Stimulated activated CD8-positive, alpha-beta memory T cell treated with anti-CD3 and anti-CD28 coated beads, Interleukin-15, amount 100 ng/mL, for 48 hours (primary cell): Measurements from ENCODE around the gene HTATIP2.
"Not testable (repeated sequence)": the region's sequence is repeated elsewhere in the genome, so short reads cannot be mapped to it uniquely, and the experiment has no call there.

Experiments
- DNase-seq, 2 donors: peaks; one replicate each; pipeline ENCODE4 v3.0.0-alpha.2; 2020; ENCODE audit warnings: low read depth in 2 of 2

Gene HTATIP2

DNA sequence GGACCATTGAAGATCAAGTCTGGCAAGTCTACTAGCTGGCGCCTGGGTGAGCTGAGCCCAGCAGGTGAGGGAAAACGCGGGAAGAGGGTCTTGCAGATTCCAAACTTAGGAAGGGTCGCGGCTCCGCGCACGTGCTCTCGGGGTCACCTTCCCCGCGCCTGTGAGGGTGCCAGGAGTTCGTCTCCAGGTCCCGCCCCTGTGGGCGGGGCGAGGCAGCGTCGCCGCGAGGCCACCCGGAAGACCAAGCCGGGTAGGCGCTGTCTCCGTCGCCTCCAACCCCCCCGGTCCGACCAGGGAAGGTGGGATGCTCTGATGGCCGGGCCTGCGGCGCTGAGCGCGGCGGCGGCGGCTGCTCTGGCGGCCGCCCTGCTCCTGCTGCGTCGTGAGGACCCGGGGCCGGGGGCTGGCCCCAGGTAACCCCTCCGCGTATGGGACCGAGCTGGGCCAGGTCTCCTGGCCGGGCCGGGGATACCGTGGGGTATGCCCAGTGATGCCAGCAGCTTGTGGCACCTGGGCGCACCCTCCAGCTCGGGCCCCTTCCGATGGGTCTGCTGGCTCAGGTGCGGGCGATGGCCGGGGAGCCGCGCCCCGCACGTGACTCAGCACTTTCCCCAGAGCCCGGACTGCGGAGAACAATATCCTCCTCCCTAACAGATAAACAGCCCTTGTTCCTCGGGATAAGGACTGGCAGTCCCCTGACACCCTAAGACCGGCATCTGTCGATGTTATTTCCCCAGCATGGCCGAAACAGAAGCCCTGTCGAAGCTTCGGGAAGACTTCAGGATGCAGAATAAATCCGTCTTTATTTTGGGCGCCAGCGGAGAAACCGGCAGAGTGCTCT, at the start of gene HTATIP2:
TSS of gene HTATIP2 (plus strand) at position 215 of the 841 bp plus-strand sequence. CDS start at position 739, 524 bp downstream.
- DNase-seq, result peak; percentile 56 to 66

DNA sequence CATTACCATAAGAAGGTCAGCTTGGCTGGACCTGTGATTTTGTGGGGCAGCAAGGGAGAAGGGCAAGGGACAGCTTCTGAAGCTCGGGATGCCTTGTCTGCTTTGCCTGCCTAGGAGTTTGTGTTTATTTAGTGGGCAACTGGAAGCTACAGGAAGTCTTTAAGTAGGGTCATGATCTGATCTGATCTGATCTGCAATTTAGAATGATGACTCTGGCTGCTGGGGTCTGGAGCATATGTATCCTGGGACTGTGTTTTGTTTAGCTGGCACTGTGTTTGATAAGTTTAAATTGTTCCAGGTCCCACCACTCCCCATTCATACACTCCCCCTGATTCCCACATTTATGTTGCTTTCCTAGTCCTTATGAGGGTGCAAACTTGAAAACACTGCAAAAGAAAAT, 47.7 kb upstream of the HTATIP2 start:
- DNase-seq, result no peak

DNA sequence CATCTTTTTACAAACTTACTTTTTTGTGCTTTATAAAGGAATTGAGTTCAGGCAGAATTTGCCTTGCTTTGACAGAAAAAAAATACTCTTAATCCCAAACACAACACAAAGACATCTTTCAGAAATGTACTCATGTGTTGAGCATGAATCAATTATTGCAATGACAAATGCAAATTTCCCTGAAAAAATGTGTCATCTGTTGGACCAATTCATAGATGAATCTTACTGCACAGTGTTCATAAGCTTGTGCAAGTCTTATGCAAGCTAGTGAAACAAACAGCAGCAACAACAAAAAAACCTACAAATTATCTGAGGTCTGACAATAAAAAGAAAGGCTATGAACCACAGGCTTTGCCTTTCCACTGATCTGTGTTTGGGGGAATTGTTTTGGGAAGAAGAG, 42.3 kb upstream of the HTATIP2 start:
- DNase-seq, result no peak

DNA sequence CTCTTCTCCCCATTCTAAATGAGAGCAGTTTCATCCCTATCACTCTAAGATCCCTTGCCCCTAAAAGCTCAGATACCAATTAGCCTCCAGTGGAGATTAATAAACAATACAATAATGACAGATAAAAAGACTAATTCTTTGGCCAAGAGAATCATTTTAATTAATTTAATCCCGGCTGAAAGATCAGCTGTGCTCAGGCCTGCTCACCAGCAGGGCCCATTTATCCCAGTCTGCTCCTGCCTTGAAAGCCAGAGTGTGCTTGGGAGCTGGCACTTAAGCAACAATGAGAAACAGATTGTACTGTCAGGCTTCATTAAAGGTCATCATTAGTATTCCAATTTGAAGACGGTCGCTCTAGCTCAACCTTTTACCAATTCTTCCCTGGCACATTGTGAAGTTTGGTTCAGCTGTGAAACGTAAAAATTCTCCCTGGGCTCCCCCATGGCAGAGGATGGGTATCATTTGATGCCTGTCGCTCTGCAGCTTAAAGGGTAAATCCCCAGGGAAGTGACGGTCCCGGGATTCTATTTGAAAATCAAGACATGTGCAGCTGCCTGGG, 36.1 kb upstream of the HTATIP2 start:
- no peak for DNase-seq

DNA sequence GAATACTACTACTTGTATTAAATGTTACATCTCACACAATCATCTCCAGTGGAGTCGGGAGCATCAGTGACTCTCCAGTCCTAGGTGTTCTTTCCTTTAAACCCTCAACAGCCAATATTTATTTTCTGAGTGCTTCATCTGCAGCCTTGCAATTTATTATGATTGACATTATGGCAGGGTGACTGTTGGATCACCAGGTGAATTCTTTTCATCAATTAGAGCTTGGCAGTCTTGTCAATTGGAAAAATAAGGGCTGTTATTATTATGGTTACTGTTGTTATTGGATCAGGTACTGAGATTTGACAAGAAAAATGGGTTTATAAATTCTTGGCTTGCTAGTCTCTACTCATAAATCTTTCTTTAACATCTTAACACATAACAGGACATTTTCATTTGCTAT, 27.5 kb upstream of the HTATIP2 start:
- no peak for DNase-seq

DNA sequence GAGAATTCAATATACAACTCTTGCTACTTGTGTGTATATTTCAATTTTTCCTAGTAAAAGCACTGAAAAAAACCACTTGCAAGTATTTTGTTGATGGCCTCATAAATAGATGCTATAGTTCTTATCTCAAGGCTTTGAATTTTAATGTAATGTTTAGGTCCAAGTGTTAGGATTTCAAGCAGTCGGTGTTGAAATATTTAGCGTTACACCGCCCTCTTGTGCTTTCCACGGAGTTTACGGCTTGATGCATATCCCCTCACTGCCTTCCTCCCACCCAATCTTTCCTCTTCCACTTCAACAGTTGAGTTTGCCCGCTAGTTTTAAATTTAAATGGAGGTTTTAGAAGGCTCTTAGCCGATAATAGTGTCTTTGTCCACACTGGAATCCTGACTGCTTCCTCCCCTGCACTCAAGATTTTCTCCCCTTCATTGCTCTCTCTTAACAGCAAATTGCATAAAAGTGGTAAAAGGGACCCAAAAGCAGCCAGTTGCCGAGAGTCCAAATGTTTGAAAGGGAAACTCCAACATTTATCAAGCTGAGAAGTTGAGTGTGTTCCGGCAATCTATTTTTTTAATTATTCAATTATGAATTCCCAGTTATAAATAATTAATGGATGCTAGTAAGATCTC, 25.9 kb upstream of the HTATIP2 start:
- no peak for DNase-seq

DNA sequence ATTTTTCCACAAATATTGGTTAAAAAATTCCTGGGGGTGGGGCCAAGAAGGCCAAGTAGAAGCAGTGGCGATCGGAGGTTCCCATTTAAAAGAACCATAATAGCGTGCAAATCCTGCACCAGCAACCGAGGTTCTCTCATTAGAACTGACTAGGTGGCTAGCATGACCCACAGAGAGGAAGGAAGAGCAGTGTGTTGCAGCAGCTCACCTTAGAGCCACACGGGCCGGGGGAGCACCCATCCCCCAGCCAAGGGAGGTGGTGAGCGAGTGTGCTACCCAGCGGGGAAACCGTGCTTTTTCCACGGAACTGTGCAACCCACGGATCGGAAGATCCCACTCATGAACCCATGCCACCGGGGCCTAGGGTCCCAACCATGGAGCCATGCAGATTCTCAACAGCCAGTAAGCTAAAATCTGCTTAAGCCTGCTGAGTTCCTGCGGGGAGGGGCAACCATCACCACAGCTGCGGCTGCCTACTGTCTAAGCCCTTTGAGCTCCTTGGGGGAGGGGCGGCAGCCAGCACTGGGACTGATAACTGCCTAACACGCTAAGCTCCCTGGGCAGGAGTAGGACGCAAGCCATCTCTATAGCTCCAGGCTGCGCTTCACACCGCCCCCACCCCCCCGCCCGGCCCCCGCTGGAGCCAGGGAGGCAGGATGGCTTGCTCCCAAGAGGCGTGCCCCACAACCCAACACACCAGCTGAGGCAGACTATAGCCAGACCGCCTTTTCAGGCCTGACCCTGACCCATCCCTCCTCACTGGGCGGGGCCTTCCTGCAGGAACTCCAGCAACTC, 21.0 kb upstream of the HTATIP2 start:
- DNase-seq, result no peak

DNA sequence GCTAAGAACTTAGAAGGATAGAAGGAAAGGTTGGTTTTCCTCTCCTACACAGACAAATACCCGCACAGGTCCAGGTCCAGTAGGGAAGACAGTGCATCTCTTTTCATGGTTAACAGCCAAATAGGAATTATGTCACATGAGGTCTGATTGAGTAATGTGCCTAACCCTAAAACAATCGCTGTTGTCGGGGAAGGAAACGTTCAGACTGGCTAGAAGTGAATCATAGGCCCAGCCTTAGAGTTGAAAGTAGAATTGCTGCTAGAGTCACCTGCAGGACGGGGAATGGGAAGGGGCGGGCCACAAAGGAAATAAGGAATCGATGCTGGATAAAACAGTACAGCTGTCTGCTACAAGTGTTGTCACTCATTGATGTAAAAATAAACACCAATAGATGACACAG, 12.4 kb upstream of the HTATIP2 start:
- DNase-seq, result no peak

DNA sequence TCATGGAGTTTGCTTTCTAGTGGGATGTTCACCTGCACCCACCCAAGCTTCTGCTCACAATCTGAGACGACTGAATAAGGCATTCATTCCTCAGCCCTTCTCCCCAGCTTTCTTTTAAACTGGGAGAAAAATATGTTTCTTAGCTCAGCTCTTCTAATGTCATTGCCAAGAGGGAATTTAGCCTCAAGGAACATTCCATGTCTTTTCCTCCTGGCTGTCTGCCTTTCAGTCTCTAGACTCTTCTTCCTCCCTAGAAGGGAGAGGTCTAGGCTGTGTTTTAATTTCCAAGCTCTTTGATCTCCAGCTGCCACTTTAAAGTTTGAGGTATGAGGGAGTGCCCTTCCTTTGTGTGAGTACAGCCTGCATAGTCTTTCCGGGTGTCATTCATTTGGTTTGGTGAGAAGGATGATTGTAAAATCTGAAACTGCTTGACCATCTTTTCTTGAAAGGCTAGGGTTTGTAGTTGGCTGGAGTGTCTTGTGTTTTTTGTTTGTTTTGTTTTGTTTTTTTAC, 11.7 kb upstream of the HTATIP2 start:
- DNase-seq, result no peak

DNA sequence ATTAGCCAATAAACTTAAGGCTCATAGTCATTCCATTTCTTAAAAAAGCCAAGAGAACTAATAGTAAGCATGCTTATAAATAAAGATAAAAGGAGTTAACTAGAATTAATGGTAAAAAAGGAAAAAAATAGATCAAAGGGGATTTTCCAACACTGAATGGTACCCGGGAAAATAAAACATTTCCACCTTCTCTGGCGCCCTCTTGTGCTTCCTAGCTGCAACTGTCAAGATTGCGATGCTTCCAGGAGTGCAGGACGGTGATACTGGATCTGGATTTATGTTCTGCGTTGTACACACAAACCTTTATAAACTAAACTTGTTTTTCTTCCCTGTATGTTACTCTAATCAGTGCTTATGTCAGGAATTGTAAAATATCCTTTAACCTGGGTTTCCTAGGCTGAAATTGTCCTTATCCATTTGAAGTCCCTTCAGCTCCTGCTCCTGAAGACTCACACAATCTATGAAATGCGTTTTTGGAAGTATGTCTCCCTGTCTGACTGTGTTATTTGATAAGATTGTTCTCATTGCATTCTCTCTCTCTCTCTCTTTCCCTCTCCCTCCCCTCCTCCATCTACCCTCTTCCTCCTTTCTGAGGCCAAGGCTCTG, 9.6 kb upstream of the HTATIP2 start:
- DNase-seq, result no peak

DNA sequence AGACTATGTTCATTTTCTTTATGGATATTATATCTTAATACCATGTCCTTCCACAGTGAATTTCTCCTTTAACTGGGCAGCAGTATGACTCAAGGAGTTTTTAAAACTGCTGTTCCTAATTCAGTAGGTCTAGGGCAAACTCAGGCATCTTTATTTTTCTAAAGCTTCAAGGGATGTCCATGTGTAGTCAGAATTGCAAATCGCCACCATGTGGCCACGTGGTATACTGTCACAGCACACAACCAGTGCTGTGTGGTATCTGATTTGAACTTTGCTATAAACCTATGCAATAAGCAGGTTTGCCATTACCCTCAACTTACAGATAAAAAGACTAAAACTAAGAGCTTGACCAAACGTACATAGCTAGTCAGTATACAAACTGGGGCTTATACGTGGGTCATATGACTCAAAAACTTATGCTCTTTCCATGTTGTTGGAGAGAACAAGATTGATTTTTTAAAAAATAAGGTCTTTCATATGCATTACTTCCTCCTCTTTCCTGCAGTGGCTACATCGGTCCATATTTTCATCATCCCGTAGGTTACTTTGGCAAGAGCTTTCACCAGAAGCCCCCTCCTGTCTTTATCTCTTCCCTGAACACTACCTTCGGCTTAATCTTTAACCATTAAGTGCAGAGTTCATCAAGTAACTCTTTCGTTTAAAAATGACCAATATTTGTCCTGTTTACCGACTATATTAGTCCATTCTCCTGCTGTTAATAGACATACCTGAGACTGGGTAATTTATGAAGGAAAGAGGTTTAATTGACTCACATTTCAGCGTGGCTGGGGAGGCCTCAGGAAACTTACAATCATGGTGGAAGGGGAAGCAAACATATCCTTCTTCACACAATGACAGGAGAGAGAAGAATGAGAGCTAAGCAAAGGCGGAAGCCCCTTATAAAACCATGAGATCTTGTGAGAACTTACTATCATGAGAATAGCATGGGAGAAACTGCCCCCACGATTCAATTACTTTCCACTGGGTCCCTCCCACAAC, 8.0 kb upstream of the HTATIP2 start:
- DNase-seq, result peak in 1 of 2 donors; percentile 12

DNA sequence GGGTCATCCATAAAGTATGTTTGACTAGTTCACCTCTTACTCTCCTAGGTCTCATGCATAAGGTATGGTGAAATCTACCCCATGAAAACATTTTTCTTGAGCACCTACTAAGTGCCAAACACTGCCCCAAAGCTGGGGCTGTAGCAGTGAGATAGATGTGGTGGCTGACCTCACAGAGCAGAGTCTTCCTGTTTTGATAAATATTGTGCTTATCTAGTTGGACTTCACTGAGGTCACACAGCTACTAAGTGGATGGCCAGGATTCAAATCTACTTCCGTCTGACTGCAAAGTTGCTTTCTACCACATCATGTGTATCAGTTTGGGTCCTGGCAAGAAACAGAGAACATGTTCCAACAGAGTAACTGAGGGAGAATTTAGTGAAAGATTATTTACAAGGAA, 6.4 kb upstream of the HTATIP2 start:
- DNase-seq, result no peak

DNA sequence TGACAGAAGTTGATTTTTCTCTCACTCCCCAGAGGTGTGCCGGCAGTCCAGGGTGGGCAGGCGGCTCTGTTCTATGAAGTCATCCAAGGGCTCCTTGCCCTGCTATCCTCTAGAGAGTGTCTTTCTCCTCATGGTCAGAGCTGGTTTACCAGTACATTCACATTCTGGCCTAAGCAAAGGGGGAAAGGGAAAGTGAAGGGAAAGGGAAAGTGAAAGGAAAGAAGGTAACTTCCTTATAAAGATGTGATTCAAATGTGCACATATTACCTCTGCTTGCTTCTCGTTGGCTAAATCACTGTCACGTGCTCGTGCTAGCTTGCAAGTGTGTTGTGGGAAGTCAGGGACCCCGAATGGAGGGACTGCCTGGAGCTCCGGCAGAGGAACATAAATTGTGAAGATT, 2.9 kb upstream of the HTATIP2 start:
- no peak for DNase-seq

DNA sequence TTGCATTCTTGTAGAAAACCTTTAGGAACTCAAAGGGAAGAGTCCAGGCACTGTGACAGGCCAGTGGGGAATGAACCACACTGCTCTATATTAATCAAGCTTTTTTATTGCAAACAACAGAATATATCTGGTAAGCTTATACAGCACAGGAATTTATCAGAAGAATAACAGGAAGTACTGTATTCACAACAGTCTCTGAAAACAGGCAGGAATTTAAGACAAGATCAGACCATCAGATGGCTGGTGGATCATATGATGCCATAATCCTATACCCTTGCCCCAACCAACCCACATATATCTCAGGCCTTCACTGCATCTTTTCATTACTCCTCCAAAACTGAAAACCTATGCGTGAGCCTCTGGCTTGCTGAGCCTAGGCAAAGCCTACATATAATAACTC, 1.0 kb upstream of the HTATIP2 start:
- no peak for DNase-seq

DNA sequence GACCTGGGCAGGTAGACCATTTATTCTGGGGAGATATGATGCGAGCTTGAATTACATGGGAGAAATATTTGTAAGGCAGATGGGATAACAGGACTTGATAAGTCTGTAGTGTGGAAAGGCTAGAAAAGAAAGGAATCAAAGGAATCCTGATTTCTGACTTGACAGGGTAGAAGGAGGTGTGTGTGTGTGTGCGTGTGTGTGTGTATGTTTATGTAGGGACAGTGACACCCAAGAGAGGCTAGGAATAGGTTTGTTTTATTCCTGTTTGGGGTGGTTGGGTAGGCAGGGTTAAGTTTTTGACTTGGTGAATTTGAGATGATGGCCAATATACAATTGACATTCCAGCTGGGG, 390 bp upstream of the HTATIP2 start:
- no peak for DNase-seq

DNA sequence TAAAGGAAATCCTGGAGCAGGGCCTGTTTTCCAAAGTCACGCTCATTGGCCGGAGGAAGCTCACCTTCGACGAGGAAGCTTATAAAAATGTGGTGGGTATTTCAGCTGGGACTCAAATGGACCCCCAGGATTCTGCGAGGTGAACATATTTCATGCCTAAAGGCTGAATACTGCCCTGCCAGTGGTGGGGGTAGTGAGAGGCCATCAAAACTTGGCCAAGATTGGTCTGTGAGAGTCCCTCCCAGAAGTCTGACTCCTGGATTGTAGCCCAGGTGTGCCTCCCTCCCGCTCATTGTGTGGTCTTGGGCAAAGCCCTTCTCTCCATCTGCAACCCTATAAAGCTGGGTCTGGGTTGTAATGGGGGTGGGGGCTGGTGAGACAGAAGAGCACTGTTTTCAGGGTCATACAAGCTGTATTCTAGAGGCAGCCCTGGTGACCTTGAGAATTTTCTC, 853 bp downstream of the HTATIP2 start:
- no peak for DNase-seq

DNA sequence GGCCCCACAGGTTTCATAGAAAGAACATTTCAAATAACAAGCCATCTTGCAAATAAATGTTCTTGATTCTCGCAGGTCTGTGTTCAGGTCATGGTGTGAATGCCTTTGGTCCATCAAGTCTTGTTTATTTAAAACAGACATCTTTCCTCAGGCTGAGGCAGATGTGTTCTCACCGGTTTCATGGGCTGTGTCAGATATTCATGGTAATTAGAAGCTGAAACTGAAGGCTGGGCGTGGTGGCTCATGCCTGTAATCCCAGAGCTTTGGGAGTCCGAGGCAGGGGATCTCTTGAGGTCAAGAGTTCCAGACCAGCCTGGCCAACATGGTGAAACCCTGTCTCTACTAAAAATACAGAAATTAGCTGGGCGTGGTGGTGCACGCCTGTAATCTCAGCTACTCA, 2.0 kb downstream of the HTATIP2 start:
- not testable (repeated sequence) for DNase-seq

DNA sequence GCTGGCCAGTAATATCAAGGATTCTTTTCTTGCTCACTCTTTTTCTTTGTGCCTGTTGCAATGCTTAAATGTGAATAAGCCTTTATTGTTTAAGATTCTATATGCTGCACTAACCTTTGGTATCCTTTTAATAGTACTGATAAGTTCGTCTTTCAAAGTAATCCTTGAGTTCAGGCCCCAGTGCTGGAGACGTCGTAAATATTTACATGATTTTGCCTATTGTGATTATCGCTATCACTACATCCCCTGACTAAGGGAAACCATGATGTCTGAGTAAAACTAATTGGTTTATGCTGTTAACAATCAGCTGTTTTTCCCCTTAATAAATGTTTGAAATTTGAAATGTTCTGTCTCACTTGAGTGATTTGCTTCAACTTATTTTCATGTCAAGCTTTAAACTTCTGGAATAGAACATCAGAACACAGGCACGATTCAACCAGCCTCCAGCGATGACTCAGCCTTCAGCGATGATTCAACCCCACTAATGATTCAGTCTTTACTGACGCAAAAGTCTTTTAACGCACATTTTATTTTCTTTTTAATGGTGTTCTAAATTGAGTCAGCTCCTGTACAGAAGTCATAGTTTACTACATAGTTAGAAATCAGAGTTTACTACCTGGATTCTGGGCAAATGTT, 3.9 kb downstream of the HTATIP2 start:
- DNase-seq, result peak in 1 of 2 donors; percentile 57

DNA sequence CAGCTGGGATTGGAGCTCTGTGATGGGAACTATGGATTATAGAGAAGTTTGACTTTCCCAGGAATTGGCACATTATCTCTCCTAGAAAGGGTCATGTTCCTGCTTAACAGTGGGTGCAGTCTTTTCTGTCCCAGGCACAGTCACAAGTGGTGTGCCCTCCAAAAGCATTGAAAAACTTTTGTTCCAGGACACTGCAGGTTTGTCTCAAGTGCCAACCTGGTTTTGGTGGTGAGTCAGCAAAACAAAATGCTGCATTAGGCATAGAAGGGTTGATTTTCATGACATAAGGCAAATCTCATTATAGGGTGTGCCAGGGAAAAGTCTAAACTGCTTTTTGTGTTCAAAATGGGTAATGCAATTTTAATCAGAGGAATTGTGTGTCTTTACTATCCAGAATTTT, 4.9 kb downstream of the HTATIP2 start:
- no peak for DNase-seq

DNA sequence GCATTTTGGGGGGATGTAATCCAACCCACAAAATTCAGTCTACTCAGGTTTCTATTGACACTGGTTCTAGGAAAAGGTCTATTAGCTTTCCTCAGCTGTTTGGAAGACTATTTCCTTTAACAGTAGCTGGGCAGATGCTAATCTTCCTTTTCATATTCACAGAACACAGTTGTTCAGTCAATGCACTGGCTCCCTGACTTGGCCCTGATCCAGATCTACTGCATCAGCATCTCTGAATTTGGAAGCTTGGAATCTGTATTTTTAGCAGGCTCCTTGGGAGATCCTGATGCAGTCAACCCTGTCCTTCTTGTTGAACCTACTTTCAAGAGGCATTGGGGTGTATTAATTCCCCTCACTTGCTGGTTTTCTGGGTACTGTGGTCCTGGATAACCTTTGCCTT, 6.3 kb downstream of the HTATIP2 start:
- DNase-seq, result no peak
